GM21723 (cell line): Measurements from ENCODE around the gene LFNG.

ENCODE experiments used
- ATAC-seq: cut with Tn5 transposase; IDR thresholded peaks from one replicate; pipeline ENCODE4 v1.9.1; 2021; ENCODE audit warnings: mild to moderate bottlenecking, moderate library complexity; ENCODE audit not compliant: unreplicated experiment

LFNG gene

GRCh38 chr7:2519119-2519930 lies at the start of gene LFNG:
TSS of gene LFNG (plus strand) at chr7:2519774. CDS start at chr7:2519862, 88 bp downstream.
- ATAC-seq = peak; percentile 80

GRCh38 chr7:2470204-2471021 lies 49.2 kb upstream of the LFNG start:
- ATAC-seq = no peak

- ATAC-seq = no peak
Observed at GRCh38 chr7:2471022-2471329, 48.6 kb upstream of the LFNG start.

DNA sequence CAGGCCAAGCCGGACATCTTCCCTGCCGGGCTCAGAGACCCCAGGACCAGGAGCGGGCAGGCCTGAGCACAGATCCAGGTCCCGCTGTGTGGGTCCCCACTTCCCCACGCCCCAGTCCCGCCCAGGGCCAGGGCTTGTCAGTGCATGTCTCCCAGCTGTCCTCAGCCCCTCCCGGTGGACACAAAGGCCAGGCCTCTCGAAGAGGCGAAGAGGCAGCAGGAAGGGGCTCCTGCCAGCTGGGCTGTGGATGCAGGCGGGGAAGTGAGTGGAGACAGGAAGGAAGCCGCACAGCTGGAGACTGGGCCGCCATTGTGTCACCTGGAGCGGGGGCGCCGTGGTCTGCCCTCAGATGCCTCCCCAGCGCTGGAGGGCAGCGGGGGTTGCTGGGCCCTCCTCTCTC lies 48.2 kb upstream of the LFNG start:
- ATAC-seq = no peak

GRCh38 chr7:2472739-2473138 lies 46.8 kb upstream of the LFNG start:
- no peak for ATAC-seq

DNA sequence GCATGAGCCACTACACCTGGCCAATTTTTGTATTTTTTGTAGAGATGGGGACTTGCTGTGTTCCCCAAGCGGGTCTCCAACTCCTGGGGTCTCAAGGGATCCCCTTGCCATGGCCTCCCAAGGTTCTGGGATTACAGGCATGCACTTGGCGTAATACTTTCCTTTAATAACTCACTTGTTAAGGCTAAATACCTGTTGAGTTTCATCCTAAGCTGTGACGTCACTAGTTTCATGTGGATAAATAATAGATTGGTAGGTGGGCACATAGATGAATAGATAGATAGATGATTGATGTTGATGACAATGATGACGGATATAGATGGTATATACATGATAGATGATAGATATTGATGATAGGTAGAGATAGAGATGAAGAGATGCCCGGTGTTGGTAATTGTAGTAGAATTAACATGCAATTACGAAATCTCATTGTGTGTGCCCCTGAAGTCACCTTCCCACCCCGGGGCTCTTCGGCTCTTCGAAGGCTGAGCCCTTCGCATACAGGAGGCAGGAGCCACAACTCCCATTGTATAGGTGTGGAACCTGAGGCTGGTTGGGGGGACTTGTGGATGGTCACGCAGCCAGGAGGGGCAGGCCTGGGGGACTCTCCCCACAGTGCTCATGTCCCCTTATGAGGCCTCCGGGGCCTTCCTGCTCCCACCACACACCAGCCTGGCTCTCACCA lies 45.9 kb upstream of the LFNG start:
- ATAC-seq = no peak

GRCh38 chr7:2474224-2474623 lies 45.4 kb upstream of the LFNG start:
- ATAC-seq = no peak

DNA sequence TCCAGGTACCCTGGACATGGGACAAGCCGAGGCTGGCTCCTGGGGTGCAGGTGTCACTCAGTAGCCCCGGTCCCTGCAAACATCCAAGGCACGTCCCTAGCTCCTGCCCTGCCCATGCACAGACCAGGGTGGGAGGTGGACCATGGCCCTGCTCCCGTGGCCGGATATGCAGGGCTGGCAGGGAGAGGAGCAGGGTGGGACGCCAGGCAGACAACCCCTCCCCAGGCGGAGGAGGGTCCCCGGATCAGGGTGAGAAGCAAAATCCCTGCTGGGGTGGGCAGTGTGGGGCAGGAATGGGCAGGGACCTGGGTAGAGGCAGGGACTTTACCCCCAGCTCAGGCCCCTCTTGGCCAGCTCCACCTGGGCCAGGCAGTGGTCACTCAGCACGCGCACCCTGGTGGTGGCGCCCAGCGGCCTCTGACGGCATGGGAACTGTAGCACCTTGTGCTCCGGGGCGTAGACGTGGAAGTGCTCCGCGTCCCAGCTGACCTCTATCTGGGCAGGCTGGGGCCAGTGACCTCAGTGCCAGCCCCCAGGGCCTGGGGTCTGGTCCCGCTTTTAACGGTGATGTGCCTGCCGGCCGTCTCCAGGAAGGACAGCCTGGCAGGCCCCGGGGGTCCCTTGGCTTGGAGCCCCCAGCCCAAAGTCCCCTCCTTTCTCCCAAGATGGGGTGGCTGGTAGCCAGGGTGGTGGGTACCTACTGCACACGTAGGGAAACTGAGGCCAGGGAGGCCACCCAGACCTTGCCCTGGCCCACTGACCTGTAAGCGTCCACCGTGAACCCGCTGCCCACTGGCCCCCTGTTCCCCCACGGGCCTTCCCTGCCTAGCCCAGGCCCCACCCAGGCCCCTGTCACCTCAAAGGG lies 44.5 kb upstream of the LFNG start:
- no peak for ATAC-seq

- ATAC-seq = no peak
Observed at GRCh38 chr7:2475678-2476015, 43.9 kb upstream of the LFNG start.

DNA sequence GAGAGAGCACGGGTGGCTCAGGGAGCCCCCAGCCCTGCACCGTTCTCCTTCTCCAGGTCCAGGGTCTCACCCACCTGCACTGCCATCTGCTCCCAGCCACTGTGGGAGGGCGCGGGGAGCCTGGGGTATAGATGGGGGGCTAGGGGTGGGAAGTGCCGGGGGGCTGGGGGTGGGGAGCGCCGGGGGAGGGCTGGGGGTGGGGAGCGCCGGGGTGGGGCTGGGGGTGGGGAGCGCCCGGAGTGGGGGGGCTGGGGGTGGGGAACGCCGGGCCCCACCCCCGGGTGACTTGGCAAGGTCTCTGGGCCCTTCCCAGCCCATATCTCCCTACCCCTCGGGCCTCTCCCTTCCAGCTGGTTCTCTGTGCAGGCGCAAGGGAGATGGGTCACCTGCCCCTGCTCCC lies 43.3 kb upstream of the LFNG start, which contains the start of gene GRIFIN:
Gene GRIFIN (minus strand): TSS at position 101 of the 400 bp plus-strand sequence. CDS start 15 bp downstream, at position 86.
- ATAC-seq = no peak

DNA sequence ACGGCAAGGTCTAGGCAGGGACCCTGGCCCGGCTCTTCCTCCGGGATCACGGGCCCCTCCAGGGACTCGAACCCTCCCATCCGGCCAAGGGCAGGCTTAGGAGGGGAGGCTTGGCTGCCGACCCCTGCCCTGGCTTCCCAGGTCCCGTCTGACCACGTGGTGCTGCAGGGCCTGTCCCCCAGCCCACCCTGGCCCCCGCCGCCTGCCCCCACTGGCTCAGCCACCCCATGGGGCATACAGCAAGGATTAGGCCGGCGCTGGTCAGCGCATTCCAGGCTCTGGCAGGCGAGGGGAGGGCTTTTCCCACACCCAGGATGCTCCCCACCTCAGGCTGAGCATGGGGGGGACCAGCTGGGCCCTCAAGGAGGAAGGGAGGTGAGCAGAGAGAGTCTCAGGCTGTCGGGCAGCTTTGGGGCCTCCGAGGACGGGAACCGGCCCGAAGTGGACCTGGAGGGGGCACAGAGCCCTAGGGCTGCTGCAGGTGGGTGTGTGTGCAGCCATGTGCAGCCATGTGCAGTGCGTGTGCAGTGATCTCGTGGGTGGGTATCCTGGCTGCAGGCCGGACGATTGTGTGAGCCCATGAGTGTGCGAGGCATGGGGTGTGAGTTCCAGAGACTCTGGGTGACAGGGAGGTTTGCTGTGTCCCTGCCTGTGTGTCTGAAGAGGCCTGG lies 42.7 kb upstream of the LFNG start:
- no peak for ATAC-seq

GRCh38 chr7:2477447-2478398 lies 41.9 kb upstream of the LFNG start:
- no peak for ATAC-seq

GRCh38 chr7:2478399-2478785 lies 41.2 kb upstream of the LFNG start:
- ATAC-seq = no peak

DNA sequence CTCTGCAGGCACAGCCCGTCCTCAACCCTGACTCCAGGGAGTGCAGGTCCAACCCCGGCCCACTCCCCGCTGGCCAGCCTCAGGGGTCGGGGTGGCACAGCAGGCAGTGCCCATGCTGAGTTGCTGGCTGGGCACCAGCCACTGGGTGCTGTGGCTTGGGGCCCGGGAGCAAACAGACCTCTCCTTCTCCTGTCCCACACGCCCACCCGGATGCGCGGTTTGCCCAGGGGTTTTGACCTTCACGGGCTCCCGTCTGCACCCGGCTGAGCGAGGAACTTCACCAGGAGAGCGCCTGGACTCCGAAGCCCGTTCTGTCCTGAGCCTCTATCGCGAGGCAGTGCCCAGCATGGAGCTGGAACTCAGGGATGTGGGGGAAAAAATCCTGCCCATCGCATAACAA lies 40.8 kb upstream of the LFNG start:
- no peak for ATAC-seq

DNA sequence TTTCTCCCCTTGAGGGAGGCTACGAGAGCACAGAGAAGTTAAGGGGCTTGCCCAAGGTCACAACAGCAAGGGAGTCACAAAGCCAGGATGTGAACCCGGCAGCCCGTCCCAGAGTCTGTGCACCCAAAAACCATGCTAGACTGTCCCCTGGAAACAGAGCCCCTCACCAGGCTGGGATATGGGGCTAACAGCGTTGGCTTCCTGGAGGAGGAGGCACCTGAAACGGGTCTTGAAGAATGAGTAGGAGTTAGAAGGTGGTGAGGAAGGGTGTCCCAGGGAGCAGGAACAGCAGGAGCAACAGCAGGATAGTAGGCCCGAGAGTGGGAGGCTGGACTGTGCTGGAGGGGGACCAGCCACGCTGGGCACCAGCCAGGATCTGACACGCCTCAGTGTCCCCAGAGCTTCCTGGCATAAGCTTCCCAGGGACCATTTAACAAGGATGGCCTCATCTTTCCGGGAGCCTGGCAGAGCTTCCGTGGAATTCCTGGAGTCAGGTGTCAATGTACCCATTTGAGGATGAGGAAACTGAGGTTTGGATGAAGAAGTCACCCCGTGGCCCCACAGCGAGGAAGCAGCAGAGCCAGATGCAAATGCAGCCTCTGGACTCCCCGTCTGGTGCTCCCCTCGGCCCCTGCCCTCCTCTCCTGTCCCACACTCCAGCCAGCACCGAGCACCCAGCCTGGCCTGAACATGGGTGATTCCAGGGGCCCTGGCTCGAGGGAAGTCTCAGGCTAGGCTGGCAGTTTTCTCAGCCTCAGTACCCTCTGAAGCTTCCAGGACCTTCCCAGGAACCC lies 40.1 kb upstream of the LFNG start:
- ATAC-seq = no peak

DNA sequence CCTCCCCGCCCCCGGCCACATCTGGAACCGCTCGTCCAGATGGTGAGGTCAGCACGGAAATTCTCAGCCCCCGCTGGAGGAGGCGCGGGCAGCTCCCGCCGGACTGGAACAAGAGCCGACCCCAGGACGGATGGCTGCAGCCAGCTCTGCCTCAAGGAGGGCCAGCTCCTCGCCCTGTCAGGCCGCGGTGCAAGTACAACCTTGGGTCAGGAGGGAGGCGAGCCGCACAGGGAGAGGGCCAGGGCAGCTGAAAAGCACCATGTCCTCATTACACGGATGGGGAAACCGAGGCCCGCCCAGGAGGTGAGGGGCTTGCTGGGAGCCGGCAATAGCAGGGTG lies 39.5 kb upstream of the LFNG start:
- no peak for ATAC-seq

- no peak for ATAC-seq
Observed at GRCh38 chr7:2481195-2481594, 38.4 kb upstream of the LFNG start.

GRCh38 chr7:2482725-2483451 lies 36.7 kb upstream of the LFNG start:
- no peak for ATAC-seq
